MM.1S (cell line): ENCODE data around the gene TANC1.

Experiments
- EZH2 ChIP-seq: fragments of 300-600 bp; sonication (generic); optimal IDR thresholded peaks from 2 replicates; pipeline ENCODE3; 2017; ENCODE audit warnings: low read depth, mild to moderate bottlenecking, antibody characterized with exemption, low read length, mixed read lengths
- TF ChIP-seq, protein P1 (sequence below): fragments of 300-600 bp; sonication (generic); IDR thresholded peaks from 2 replicates; pipeline ENCODE4 v1.5.1; 2016; ENCODE audit warnings: antibody characterized with exemption, low read length, mixed read lengths

DNA sequence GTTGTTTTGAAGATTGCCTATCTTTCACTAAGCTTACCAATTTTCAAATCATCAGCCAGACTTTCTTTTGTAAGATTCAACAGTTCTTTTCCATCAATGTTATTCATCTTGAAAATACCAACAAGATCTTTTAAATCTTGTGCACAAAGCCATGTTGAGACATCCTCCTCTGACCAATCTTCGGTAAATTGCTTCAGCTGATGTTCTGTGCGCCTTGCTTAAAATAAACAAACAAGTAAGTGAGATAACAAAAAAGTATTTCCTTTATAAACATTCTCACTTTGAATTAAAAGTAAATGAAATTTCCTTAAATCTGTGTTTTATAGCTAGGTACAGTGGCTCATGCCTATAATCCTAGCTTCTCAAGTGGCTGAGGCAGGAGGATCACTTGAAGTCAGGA, 287.7 kb downstream of the TANC1 start:
- TF ChIP-seq, protein P1, sequence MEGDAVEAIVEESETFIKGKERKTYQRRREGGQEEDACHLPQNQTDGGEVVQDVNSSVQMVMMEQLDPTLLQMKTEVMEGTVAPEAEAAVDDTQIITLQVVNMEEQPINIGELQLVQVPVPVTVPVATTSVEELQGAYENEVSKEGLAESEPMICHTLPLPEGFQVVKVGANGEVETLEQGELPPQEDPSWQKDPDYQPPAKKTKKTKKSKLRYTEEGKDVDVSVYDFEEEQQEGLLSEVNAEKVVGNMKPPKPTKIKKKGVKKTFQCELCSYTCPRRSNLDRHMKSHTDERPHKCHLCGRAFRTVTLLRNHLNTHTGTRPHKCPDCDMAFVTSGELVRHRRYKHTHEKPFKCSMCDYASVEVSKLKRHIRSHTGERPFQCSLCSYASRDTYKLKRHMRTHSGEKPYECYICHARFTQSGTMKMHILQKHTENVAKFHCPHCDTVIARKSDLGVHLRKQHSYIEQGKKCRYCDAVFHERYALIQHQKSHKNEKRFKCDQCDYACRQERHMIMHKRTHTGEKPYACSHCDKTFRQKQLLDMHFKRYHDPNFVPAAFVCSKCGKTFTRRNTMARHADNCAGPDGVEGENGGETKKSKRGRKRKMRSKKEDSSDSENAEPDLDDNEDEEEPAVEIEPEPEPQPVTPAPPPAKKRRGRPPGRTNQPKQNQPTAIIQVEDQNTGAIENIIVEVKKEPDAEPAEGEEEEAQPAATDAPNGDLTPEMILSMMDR: no peak
- no peak for TF ChIP-seq EZH2
